ENCODE measurements around the gene DUSP1.

DUSP1 gene

DNA sequence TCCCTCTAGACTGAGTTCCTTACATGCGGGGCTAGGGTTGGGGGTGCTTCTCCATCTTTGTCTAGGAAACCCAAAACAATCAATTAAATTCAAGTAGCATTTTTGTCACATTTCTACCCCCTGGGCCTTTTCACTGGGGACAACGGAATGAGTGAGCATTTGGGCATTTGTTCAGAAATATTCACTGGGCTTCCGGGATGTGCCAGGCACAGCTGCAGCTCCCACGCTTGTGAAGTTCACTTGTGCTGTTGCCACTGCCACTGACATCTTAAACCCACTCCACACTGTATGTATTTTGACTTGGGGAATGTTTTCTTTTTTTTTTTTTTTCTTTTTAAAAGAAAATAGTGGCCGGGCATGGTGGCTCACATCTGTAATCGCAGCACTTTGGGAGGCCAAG lies 31.6 kb downstream of the DUSP1 start:
- DNase-seq: no peak

DNA sequence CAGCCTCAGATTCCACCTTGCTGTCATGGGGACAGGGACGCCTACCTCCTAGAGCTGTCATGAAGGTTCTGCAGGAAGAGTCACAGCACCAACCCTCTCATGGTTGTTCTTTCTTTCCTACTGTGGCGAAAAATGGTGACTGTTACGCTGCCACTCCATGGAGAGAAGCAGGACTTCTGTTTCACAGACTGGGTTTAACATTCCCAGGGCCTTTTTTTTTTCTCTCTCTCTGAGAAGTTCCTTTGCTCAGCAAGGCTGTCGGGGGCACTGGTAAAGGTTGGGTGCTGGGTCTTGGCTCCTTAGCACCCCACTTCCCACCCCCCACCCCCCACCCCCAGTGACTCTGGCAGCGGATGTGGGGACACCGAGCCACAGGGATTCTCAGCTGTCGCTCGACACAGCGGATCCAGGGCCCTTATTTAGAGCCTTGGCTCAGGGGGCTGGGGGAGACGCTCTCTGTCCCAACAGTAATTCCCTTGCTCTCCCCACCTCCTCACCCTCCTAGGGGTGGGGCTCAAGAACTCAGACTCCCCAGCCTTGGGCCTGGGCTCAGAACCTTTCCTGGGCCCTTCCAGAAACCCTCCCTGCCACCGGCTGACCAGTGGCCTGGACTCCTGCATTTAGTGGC lies 34.4 kb downstream of the DUSP1 start:
- no peak for DNase-seq

DNA sequence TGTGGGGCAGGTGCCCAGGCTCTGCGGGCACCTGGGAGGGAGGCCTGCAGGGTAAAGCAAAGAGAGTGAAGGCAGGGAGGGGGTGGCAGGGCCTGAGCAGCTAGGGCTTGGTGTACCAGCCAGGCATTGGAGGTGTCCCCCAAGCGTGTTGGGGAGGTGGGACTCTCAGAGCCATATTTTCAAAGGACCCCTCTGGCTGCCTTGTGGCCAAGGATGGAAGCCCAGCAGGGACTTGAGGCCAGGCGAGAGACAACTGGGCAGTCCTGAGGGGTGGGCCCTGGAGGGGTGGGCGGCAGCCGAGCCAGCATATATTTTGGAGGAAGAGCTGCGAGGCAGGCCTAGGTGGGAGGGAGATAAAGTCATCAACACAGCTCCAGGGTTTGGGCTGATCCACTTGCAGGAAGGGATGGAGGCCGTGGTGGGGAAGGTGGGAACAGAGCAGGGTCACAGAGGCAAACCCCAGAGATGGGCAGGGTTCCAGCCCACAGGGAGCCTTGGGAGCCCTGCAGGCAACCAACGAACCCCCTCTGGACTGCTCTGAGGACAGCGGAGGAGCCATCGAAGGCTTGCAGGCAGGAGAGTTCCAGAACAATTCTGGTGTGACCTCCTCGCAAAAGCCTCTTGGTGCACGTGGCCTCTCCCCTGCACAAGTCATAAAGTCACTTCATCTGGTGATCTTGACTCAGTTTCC lies 35.7 kb downstream of the DUSP1 start:
- no peak for DNase-seq

DNA sequence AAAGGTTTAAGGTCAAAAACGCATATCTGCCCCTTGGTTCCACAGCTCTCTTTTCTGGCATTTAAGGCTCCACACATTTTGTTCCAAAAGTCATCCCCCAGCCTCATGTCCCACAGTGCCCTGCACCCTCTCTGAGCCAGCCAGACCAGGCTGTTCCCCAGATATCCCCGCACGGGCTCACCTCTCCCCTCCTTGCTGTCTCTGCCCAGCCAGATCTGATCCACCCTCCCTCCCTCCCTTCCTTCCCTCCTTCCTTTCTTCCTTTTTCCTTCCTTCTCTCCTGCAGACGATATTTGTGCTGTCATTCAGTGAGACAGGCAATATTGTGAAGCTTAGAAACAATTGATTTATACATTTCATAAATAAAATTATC lies 37.0 kb downstream of the DUSP1 start:
- no peak for DNase-seq

DNA sequence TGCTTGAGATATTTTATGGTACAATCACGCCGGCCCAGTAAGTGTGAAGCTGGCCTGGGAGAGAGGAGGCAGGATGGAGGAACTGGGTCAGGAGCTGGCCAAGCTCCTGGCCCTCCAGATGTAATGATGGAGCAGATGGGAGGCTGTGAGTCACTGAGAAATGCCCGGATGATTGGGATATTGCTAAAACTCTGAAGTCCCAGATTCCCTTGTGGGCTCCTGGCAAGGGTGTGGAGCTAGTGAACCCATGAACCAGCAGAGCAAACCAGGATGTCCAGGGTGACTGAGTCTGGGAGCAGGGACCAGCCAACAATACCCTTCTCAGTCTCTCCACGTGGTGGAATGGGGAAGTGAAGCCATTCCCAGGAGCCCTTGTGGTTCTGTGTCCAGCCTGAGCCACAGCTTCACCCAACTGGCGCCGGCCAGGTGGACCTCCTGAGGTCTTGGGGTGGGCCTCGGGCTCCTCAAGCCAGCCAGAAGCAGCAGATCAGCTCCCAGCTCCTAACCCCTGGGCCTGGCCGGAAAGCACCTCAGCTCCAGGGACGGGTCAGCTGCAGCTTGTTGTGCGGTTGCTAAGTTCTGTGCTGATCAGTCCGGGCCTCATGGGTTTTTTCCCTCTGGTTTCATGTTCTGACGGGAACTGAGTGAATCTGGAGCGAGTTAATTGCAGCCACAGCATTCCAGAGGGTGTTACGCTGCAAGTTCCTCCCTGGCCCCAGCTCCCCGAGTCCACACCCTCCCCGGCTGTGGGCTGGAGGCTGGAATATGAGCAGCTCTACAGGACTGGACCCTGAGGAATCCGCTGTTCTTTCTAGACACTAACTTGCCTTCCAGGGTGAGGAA lies 37.6 kb downstream of the DUSP1 start:
- DNase-seq: no peak

DNA sequence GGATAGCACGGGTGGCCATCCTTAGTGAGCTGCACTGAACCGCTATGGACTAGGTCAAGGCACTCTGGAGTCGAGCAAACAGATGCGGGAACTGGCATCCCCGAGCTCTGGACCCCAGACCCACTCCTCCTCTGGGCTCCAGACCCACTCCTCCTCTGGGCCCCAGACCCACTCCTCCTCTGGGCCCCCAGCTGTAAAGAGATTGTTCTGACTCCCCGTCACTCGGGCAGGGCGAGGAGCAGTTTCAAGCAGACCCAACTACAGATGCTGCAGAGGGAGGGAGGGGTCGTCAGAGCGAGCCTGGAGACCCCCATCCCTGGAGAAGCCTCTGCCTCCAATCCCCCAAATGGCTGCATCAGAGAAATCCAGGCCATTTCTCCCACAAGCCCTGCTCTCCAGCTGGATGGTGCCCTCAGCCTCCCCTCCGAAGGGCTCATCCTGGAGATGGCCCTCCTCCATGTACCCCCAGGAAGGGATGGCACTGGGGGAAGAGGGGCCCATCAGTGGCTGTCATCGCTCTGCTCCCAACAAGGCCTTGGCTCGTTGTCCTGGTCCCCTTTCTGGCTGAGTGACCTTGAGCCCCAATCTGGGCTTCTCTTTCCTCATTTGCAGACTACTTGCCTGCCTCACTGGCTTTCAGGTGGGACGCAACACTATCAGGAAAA lies 38.7 kb downstream of the DUSP1 start:
- DNase-seq: no peak

DNA sequence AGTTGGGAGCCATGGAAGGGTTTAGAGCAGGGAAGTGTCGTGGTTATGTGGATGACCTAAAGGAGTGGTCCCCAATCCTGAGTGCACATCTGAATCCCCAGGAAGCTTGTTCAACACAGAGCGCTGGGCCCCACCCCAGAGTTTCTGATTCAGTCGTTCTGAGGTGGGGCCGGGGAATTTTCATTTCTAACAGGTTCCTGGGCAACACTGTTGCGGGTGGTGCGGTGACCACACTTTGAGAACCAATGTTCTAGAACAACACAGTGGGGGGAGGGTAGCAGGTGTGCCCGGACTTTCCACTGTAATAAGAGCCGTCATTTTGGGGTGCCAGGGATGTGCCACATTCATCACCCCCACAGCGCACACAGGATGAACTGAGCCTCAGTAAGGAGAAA lies 39.3 kb downstream of the DUSP1 start:
- no peak for DNase-seq

DNA sequence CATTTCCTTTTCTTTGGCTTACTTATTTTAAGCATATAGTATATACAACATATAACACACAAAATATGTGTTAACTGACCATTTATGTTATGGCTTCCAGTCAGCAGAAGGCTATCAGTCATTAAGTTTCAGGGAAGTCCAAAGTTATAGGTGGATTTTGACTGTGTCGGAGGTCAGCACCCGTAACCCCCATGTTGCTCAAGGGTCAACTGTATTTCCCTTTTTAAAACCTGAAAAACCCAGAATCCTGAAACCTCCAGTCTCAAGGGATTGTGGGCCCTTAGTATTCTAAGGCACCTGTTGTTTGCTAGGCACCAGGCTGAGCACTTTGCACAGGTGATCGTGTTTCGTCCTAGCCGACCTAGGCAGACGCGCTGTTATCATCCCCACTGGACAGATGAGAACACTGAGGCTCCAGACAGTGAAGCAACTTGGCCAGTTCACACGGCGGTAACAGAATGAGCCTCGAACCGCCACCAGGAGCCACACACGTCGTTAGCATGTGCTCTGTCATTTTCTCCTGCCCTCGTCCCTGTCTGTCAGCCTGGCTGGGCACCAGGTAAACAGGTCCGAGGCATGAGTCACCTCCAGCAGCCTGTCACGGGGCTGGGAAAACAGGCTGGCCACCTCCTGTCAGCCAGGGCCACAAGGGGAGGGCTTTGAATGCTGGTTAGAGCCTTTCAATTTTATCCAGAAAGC lies 39.9 kb downstream of the DUSP1 start:
- no peak for DNase-seq

DNA sequence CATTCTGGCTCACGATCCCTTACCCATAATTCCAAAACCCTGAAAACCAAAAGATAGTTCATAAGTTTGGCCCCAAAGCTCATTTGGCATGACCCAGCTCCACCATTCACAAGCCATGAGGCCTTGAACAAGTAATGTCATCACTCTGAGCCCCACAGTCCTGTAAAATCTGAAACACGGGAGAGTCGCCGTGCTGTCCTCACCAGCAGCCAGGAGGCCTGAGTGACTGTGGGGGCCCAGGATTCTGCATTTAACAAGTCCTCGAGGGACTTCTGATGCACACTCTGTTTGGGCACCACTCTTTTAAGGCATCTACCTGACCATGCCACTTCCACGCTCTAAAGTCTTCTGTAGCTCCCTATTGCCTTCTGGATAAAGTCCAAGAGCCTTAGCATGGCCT lies 40.8 kb downstream of the DUSP1 start:
- DNase-seq: no peak

DNA sequence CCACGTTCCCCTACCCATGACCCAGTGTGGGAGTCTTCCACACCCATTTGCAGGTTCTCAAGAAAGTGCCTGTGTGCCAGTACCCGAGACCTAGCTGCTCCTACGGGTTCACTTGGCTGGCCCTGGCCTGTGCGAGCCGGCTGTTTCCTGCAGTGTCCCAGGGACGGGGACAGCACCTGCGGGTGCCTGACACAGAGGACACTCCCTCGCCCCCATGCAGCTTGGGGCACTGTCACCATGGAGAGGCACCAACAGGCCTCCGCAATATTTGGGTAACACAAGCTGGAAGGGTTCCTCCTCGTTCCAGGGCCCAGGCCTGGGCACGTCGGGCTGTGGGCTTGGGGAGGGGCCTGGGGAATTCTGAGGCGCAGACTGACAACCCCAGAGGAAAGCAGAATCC lies 41.4 kb downstream of the DUSP1 start:
- DNase-seq: no peak

DNA sequence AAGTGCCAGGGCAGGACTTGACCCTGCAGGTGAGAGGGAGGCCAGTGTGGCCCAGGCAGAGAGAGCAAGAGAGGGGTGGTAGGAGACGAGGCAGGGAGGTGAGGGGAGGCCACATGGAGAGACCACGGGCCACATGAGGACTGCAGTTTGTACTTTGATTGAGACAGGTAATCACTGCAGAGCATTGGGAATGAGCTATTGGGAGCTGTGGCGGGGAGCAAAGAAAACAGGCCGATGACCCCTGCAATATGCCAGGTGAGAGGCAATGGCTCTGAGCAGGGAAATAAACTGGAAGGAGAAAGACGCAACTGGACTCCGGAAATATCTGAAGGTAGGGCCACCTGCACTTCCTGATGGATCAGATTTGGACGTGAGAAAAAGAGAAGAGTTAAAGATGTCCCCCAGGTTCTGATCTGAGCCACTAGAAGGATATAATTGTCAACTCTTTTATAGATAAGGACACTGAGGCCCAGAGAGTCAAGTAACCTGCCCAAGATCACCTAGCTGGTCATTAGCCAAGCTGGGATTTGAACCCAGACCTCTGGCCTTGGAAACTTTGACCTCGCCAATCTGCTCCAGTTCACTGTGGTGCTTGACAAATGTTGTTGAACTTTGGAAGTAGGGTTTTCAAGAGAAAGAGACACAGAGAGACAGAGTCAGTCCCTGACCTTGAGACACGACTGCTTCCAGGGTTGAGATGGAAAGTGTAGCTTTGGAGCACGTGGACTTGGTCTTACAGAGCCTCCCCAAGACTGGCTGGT lies 42.3 kb downstream of the DUSP1 start:
- DNase-seq: no peak

DNA sequence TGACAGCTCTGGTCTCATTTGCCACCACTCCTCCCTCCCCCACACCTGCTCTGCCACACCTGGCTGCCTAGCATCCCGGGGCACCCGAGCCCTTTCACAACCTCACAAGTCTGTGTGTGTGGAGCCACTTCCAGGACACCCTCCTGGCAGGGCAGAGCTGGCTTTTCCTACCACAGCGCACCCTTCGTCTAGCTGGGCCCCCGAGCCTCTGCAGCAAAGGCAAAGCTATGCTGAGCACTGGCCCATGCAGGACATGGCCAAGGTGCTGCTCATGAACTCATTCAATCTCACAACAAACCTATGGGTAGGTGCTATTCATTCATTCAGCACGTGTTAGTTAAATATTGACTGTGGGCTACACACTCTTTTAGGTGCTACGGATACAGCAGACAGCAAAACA lies 43.4 kb downstream of the DUSP1 start:
- no peak for DNase-seq

DNA sequence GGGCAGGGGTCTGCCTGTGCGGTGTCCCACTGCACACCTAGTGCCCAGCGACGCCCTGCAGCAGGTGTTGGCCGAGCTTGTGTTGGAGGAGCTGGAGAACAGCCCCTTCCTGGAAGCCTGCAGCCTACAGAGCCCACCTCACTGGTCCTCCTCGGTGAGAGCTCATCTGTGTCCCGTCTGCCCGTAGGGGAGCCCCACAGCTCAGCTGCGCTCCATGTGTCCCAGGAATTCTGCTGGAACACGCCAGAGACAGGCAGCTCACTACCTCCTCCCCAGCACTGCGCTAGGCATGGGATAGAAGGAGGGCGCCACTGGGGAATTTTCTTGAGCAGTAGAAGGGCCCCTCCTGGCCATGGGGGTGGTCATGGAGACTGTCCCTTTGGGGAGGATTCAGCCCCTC lies 44.0 kb downstream of the DUSP1 start:
- no peak for DNase-seq

DNA sequence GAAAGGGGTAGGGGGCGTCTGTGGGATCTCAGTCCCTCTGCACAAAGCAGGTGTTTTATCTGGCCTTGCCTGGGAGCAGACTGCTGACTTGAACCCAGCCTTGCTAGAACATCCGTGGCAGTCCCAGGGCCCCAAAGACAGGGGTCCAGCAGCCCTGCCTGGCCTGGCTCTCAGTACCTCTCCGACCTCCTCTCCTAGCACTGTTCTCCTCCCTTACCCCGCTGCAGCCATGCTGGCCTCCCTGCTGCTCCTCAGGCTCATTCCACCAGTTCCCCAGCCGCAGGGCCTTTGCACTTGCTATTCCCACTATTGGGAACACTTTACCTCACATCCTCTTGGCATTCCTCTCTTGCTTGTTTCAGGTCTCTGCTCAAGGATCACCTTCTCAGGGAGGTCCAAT lies 45.2 kb downstream of the DUSP1 start:
- no peak for DNase-seq

DNA sequence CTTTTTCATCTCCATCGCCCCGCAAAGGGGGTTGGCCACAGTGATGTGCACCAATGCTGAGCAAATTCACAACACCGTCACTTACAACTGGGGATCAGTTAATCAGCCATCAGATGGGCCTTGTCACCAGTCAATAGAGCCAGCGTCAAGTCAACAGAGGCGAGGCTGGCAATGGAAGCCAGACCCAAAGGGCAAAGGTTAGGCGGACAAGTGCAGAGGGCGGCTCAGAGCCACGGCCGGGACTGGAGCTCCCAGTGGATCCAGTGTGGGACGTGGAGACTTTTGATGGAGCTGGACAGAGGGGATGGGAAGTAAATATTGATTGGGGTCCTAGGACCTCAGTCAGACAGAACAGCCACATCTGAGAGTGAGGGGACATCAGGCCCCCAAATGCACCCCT lies 45.7 kb downstream of the DUSP1 start:
- DNase-seq: no peak

DNA sequence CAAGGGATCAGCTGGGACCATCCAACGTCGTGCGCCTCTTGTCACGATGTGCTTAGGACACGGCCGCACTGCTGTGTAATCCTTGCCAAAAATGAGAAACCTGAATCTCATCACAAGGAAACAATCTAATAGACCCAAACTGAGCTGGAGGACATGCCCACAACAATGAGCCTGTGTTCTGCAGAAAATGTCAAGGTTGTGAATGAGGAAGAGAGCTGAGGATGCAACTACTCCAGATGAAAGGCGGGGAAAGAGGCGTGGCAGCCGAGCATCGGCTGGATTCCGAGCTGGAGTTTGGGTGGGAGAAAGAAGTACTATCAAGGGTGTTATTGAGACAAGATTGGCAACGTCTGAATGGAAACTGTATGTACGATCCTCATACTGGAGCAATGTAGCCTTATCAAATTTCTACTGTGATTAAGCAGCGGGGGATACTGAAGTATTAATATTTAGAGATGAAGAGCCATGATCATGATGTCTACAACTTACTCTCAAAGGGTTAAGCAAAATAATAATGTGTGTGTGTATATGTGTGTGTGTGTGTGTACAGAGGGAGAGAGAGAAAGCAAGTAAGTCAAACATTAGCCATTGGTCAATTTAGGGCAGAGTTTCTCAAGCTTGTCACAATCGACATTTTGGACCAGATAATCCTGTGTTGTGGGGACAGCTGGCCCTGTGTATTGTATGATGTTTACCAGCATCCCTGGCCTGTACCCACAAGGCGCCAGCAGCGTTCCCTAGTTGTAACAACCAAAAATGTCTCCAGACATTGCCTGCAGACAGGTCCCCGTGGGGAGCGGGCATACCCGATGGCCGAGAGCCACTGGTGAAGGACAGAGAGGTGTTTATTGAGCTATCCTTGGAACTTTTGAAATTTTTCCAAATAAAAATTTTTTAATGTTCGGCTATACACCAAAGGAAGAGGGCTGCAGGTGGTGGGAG lies 46.5 kb downstream of the DUSP1 start:
- no peak for DNase-seq

DNA sequence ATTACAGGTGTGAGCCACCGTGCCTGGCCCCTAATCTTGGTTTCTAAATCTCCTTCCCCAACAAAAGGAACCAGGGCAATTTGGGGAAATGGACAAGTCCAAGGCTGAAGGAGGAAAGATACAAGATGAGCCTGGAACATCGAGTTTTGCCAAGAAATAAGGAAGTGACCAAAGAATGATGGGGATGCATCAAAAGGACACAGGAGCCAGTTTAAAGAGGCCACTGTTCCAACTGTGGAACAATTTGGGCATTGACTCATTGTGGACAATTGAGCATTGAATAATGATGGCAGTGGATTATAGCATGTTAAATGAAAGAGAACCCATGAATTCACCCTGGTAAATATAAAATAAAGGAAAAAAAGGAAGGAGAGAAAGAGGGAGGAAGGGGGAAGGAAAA lies 47.5 kb downstream of the DUSP1 start:
- DNase-seq: no peak

DNA sequence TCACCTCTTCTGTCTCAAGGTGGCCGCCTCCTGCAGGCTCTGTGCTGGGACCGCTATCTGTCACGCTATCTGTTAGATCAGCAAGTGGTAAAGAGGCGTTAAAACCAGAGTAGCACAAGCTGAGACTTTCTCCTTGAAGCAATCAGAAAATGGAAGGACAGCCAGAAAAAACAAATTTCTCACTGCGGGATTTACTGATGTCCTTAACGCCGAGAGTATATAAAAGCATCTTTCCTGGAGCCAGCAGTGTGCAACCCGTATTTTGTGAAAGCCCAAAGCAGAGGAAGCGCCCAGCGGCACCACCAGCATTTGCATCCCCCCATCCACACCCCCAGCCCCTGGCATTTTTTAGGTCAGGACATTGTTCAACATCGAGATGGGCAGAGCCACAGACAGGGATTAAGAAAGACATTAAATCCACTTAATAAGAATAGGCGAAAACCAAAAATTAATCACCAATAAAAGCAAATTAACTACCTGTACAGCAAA lies 48.6 kb downstream of the DUSP1 start:
- DNase-seq: no peak

DNA sequence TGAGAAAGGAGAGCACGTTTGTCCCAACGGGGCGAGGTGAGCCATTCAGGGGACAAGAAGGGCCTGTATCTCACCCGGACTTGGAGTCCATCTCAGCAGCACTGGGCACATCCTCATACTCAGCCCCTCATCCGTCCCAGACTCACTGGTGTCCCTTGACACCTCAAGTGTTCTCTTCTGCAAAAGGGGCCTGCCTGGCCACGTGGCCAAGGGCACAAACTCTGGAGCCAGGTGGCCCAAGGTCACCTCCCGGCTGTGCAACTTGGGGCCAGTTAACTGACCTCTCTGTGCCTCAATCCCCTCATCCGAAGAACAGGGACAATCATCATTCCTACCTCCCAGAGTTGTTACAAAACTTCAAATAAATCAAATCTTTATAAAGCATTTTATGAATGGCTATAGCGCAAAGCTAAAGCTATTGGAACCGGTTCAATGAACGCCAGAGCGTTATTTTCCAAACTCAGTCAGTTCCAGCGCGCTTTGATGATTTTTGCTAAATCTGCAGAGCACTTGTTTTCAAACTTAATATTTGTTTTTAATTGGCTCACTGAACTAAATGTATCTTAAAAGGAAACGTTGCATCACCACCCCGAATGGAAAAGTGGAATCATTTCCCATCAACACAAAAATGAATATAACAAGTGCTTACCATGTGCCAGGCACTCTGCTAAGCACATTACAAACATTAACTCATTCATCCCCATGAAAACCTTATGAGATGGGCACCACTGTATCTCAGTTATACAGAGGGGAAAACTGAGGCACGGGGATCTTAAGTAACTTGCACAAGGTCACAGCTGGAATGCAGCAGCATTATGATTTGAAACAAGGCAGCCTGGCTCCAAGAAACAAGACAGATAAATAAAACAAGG lies 49.3 kb downstream of the DUSP1 start:
- DNase-seq: no peak

DNA sequence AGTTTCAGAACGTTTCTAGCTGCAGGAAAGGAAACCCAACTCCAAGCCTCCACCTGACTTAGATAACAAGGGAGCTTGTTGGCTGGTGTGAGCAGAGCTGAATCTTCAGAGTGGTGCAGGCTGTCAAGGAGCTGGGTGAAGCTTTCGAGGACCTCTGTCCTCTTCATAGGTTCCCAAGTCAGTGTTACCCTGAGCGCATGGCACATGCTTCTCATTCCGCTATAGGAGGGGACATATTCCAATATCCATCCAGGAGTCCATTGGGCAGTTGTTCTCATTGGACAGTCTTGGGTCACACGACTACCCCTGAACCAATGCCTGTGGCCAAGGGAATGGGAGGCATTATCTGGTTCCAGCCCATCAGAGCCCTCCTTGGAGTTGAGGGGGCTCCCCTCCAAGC lies 50.3 kb downstream of the DUSP1 start:
- no peak for DNase-seq

Measured in NCI-H146 (cell line).